ENCODE measurements around the gene GTF2A1.

GTF2A1 gene

DNA sequence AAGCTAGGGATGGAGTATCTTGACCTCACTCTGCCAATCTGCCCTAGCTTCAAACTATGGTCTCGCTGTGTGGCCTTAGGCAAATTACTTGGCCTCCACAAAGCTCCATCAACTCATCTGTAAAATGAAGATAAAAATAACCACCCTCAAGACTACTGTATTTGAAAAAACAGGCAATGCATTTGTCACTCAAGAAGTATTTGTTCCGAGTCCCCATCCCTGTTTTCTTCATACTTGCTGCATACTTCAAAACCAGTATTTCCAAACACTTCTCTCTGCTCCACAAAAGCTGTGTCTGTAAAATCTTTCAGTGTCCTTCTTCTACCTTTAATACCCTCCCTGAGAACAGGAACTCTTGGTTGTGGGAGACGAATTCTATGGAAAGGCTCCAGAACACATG, 47.9 kb downstream of the GTF2A1 start:
- no peak for DNase-seq

DNA sequence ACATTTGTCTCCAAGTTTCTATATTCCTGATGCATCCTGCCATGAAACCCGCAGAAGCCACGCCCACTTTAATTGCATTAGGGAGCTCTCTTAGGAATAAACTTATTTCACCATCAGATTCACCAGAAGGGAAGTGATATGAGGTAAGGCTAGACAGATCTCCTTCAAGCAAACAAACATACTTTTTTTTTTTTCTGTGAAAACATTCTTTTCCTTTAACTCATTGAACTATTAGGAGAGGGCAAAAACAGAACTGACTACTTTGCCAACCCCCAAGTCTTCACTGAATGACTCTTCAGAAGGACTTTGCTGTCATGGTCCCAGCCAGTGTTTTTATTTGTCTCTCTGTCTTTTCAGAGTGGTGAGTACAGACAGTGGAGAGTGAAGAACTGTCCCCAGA, 48.4 kb downstream of the GTF2A1 start:
- no peak for DNase-seq

DNA sequence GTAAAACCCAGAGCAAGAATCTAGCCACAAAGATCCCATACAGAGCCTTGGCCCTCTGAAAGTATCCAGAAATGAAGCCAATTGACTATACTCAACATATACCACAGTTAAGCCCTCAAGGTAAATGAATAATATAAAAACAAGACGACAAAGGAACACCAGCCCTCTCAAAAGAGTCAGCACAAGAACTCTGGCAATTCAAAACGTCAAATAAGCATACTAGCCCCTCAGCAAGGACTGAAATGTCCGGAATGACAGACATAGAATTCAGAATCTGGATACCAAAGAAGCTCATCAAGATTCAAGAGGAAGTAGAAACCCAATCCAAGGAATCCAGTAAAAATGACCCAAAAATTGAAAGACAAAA, 49.9 kb downstream of the GTF2A1 start:
- no peak for DNase-seq

DNA sequence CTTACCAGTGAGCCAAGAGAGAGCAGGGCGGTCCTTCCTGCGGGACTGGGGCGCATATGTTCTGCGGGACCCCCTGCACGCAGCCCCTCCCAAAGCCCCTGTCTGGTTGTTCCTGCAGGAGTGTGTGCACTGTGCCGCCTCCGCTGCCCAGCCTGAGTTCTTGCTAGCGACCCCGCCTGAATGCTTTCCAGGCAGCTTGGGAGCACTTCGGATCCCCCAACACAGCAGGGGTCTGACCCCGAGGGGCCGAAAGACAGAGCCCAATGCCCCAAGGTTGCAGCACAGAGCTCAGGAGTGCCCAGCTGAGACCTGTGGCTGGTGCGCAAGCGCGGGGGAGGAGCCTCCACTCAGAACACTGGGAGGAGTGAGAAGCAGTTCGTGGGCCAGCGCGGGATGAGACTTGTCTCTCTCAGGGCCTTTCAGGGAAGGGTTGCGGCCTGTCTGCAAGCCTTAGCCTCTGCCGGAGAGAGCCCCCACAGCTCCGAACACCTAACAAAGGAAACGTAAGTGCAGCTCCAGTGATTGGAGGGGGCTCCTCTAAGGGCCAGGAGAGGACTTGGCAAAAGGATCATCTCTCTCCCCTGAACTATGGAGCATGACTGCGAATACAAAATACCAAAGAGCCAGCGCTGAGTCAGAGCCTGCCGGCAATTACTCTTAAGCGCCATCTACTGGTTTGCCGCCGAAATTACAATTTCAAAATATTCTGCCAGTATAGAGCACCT, 50.5 kb downstream of the GTF2A1 start:
- peak; percentile 89 for DNase-seq

DNA sequence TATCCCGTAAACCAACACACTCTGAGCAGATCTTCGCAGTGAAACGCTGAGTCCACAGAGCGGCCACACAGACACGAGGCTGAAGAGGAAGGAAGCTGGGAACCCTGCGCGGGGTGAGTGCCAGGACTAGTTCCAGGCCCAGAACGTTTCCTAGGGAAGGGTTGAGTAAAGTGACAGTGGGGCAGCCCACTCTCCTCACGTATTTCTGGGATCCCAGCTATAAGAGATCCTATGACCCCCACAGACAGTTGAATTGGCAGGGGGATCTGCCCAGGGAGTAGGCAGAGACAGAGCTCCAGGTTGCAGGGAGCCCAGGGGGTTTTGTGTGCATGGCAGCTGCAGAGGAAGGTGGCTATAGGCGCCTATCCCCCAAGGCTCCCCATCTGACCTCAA, 51.1 kb downstream of the GTF2A1 start:
- DNase-seq, result peak; percentile 32

DNA sequence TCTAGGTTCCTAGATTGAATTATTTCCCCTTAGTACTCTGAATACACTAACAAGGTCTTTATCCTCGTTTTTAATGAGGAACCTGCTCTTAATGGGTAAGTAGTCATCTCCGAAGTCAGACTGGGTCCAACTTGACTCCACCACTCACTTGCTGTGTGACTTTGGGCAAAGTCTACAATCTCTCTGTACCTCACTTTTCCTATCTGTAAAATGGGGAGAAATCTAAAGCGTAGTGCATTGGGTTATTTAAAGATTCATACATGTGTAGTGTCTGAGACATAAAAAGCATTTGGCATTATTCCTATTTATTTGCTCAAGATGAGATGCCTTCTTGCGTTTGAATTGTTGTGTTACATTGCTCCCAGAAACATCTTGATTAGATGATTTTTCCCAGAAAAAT, 51.5 kb downstream of the GTF2A1 start:
- no peak for DNase-seq

DNA sequence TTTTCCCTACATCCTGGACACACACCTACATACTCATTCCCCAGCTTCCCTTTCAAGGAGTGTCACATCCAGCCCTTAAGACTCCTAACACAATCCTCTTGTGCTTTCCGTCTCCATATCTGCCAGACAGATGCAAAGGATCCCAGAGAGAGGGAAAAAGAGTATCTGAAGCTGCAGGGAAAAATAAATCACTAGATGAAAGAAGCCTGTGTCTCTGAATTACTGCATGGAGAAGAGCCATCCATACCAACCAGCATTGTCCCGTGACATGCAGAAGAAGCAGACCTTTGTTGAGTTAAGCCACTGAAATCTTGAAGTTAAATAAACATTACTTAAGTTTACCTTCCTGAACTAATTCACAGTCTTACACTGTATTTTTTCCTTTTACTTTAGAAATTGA, 54.6 kb downstream of the GTF2A1 start:
- DNase-seq, result no peak

DNA sequence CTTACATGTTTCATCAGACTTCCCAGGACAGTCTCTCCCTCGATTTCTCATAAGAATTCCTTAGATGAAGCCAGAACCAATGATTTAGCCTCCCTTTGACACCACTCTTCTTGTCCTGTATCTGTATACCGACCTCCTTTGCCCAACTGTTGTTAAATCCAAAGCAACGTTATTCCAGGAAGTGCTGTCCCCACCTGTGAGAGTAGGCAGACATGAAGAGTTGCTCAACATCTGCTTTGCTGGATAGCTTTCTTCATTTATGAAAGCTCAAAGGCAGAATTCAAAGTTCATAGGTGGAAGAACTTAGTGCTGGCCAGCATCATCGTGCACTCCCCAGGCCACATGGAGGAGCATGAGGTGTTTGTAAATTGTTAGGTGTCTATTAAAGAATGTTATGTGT, 55.6 kb downstream of the GTF2A1 start:
- DNase-seq, result no peak

DNA sequence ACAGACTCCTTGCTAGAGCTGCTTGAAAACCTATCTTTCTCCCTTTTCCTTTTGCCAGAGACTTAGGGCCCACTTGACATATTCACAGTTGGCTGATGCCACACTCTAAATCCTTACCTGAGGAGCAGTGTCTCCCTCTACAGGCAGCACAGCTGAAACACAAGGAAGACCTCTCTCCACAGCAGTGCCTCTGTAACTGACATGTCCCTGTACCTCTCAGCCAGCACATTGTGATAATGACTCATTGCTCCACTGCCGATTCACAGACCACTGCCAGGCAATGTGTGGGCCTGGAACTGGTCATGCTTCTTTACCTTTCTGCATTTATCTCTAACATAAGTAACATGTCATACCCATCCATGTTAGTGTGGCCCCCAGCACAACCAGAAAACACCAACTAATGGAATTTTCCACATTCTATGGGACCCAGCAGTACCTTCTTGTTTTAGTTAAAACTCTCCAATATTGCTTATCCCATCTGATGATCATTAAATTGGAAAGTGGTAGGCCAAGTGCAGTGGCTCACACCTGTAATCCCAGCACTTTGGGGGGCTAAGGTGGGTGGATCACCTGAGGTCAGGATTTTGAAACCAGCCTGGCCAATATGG, 56.5 kb downstream of the GTF2A1 start:
- peak; percentile 73 for DNase-seq

DNA sequence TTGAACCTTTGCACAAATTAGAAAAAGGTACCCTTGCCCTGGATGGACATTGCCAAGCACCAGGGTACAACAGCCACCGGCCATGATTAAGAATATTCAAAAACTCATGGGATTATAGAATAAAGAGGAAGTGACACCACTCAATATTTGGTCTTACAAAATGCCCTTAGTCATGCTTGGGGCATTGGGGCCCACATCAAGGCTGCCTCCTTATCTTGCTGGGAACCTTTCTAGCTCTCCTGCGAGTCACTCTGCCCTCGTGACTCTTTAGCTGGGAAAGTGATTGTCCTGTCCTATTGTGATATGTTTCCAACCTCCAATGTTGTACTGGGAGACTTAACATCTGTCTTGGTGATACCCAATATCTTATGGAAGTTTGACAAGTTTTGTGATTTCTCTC, 57.8 kb downstream of the GTF2A1 start:
- no peak for DNase-seq

DNA sequence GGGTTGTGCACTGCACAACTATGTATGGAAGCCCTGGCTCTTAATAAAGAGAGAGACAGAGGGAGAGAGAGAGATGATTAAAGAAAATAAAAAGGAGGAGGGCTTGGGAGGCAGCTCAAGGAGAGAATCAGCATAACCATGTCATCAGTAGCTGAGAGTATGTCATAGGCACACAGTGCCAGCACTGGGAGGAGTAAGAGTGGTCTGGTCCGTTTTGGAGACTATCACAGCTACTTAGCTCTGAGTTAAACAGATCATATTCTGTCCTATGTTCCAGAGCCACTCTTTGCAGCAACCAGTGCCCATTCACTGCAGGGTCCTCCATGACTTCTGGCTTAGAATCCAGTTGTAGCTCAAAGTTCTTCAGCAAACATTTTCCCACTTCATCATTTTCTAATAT, 59.0 kb downstream of the GTF2A1 start:
- DNase-seq, result no peak

DNA sequence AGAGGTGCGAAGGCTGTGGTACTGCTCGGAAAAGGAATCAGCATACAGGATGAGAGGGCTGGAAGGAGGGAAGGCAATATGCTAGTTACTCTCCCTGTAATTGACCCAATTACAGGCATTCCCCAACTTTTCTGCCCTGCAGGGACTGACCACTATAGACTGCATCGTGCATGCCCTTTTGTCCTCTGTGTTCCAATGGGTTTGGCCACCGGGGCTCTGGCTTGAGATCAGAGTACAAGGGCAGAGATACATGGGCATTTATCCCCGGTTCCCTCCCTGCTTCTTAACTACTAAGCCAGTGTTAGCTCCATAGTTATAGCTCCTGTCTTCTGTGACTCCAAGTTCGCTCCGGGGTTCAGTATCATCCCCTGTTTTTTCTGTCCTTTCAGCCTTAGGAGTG, 59.7 kb downstream of the GTF2A1 start:
- no peak for DNase-seq

DNA sequence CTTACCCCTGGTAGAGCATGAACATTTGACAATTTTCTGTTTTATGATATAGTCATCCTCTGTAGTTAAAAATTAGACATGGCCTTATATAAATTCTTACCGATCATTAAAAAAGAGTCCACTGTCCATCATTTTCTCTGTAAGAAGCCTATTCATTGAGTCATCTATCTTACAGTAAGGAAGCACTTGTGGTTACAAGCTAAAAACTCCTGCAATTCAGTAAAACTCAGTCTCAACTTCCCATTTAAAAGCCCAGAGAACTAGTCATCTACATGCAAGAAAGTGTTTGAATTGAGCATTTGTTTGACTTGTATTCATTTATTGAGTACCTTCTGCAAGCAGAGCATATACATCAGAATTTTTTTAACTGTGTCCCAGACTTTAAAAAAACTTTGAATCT, 63.3 kb downstream of the GTF2A1 start:
- DNase-seq, result no peak

DNA sequence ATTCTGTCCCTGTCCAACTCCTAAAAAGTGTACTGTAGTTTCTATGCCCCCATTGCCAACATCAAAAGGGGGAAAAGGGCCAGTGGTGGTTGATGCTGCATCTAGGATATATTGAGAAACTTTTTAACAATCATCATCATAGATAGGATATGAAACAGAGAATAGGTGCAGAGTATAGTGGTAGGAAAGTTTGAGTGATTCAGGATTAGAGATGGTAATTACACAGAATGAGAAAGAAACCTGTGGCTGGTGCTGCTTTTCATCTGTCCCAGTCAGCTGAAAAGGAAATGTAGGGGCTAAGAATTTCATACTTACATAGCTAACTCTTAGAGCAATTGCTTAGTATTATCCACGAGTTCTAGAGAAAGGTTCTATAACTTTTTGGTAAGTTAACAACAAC, 67.6 kb downstream of the GTF2A1 start:
- no peak for DNase-seq

DNA sequence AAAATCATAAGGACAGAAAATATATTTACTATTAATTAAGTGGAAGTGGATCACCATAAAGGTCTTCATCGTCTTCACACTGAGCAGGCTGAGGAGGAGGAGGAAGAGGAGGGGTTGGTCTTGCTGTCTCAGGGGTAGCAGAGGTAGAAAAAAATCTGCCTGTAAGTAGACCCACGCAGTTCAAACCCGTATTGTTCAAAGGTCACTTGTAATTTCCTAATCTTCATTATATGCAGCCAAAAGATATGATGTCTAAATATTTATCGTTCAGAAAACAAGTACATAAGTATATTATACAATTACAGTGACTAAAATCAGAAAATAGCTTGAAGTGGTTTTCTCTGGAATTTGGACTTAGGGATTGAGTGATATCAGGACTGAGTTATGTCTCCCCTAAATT, 72.1 kb downstream of the GTF2A1 start:
- no peak for DNase-seq

DNA sequence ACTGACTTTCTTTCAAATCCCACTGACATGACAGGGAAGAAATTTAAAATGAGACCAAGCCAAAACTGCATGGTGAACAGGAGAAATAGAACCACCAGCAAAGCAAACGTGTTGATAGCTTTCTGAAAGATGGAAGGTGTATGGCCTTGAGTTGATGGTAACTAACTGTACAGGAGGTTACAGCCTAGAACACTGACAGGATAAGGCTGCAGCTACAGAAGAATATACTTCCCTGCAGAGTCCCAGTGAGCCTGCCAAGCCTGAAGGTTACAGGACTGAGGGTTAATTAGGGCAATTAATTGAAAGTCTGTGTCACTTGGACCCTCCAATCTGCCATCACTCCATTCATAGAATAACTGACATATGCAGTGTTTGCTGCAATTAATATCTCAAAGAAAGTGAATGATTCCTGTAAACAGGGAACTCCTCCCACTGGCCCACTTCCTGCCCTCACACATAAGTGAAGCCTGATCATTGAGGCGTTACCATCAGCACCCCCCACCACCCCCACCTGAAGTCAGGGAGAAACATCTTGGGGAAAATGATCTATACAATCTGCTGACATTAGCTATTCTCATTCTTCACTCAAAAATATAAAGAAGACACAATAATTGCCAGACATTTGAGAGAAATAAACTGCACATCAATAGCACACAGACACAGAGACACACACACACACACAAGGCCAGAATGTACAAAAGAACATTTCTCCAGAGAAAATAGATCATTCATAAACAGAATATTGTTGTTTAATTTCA, 73.4 kb downstream of the GTF2A1 start:
- no peak for DNase-seq

DNA sequence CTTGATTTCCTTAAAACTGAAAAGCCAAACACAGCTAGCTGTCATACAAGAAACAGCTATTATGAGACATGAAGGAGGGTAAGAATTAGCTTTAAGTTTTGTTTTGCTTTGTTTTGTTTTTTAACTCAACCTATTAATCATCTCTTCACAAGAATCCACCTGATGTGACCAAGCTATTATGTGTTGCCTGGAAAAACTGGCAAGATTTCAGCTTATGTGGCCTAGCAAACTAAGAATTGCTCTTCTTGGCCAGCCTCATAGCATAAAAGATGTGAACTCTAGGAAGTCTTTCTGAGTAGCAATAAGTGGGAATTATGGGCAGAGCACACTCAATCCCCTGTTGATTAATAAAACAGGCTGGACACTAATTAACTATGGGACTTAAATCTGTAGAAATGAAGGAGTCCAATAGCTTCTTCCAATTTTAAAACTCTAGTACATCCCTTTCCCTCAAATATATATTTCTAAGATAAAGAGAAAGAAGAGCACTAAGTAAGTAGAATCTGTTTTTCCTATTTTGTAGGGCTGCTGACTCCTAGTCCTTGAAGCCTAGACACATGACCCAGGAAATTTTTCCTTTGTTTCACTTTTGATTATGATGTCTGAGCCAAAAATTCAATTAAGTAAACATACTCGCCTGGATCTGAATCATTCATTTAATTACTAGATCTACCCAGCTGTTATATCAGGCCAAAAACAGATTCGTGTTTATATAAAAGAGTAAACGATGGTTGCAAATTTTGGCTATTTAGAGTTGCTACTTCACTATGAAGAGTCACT, 75.7 kb downstream of the GTF2A1 start:
- DNase-seq, result no peak

DNA sequence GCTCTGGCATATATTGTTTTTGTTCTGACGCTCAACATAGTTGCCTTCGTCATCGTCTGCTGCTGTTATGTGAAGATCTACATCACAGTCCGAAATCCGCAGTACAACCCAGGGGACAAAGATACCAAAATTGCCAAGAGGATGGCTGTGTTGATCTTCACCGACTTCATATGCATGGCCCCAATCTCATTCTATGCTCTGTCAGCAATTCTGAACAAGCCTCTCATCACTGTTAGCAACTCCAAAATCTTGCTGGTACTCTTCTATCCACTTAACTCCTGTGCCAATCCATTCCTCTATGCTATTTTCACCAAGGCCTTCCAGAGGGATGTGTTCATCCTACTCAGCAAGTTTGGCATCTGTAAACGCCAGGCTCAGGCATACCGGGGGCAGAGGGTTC, 77.0 kb downstream of the GTF2A1 start:
- DNase-seq, result no peak

DNA sequence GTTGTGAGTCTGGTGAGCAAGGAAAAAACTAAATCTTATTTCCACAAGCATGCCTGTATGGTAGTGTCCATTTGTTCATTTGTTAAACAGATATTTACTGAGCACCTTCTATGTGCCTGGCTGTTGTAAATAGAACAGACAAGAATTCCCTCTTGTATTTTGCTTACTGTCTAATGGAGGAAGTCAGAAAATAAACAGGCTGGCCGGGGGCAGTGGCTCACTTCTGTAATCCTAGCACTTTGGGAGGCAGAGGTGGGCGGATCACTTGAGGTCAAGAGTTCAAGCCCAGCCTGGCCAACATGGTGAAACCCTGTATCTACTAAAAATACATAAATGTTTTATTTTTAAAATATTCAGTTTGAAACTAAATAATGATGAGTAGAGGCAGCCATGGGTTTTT, 79.3 kb downstream of the GTF2A1 start:
- no peak for DNase-seq

DNA sequence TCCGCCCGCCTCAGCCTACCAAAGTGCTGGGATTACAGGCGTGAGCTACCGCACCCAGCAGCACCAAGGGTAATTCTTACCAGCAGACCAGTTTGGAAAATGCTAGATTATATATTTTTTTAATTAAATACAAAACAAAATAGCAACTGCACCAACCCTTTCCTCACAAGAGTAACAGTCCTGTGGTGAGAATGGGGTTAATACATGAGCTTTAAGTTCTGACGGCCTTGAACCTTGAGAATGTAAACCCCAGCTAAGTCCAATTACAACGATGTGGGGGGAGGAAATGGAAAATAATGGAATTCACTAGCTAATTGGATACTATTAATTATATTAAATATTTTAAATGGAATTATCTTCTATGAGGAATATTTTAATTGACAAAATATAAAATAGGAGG, 82.3 kb downstream of the GTF2A1 start:
- no peak for DNase-seq

DNA sequence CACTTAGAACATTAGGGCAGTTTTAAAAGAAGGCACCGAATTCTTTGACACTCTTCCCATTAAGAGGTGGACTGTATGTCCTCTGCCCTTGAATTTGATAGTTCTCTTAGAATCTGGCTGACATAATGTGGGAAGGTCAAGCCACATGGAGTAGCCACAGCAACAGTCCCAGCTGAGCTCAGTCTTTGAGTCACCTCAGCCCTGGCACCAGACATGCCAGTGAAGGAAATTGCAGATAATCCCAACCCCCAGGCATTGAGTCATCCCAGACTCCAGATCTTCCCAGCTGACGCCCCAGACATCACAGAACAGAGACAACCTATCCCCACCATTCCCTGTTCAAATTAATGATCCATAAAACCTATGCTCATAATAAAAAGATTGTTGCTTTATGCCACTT, 83.4 kb downstream of the GTF2A1 start:
- DNase-seq, result no peak

DNA sequence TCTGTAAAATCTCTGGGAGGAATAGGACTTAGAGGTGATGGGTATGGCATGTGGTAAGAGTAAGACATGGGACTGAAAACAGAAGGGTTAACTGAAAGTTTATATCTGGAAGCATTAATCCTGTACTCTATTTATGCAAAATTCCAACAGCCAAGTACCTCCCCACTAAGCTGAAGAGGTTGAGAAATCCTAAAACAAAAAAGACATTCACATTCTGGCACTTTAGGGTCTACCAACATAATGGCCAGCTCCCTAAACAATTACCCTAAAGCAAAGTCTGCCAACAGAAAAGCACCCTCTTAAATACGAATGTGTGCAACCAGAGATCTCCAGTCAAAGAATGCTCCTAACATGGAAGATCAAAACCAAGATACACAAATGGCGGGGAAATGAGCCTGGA, 87.4 kb downstream of the GTF2A1 start:
- DNase-seq, result no peak

DNA sequence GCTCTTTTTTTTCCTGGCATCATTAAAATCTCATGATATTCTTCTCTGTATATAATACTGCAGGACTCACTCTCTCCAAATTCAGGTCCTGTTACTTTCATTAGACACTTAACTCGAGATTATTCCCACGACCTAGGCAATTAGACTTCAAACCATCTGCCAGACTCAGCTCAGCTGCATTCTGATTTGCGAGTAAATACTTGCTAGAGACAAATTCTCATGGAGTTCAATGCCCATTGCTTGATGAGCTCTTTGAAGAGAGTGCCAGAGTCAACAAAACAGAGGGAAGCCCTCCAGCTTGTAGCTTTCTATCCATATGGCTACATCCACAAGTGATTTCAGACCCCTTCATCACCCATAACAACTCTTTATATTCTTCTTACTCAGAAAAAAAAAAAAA, 88.3 kb downstream of the GTF2A1 start:
- no peak for DNase-seq

DNA sequence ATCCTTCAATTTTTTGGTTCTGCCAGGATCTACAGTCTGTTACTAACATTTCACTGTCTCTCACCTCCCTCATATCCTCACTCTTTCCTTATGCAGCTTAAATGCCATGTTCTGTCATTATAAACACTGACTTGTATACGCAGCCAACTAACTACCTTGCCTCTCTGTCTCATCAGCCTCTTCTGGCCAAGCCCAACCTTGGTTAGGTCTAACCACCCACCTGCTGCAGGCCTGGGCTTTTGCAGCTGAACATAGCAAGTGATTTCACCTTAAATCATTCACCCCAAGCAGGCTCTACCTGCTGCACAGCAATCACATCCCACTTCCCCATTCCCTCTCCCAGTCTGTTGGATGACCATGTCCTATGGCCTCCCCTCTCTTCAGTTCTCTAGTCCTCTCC, 91.5 kb downstream of the GTF2A1 start:
- DNase-seq, result no peak

Measured in stimulated activated CD8-positive, alpha-beta memory T cell treated with anti-CD3 and anti-CD28 coated beads, Interleukin-4, amount 100 ng/mL, for 48 hours (primary cell).